GM20000 (cell line): ENCODE data around the gene HSBP1.

Source experiments
- DNase-seq: peaks from one replicate; pipeline ENCODE4 v3.0.0; 2012; ENCODE audit warnings: low spot score
- TF ChIP-seq, protein P1 (sequence below): IDR thresholded peaks from 2 replicates; pipeline ENCODE4 v1.5.1; 2012; ENCODE audit warnings: mild to moderate bottlenecking, control low read depth; ENCODE audit errors: extremely low read depth, missing control alignments

HSBP1 gene

GRCh38 chr16:83863682-83864081 lies 55.9 kb downstream of the HSBP1 start:
- TF ChIP-seq, protein P1, sequence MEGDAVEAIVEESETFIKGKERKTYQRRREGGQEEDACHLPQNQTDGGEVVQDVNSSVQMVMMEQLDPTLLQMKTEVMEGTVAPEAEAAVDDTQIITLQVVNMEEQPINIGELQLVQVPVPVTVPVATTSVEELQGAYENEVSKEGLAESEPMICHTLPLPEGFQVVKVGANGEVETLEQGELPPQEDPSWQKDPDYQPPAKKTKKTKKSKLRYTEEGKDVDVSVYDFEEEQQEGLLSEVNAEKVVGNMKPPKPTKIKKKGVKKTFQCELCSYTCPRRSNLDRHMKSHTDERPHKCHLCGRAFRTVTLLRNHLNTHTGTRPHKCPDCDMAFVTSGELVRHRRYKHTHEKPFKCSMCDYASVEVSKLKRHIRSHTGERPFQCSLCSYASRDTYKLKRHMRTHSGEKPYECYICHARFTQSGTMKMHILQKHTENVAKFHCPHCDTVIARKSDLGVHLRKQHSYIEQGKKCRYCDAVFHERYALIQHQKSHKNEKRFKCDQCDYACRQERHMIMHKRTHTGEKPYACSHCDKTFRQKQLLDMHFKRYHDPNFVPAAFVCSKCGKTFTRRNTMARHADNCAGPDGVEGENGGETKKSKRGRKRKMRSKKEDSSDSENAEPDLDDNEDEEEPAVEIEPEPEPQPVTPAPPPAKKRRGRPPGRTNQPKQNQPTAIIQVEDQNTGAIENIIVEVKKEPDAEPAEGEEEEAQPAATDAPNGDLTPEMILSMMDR, result no peak
- DNase-seq, result no peak
